Liver (tissue), 9 donors: ENCODE results near the gene LRP5. TPM values are rescaled to one million over a fixed set of nuclear protein-coding genes. Genes with fewer than 3 reads are reported as not detected.

Source experiments
- DNase-seq: peaks from one replicate; pipeline ENCODE4 v3.0.0-alpha.2; 2017; ENCODE audit warnings: low spot score
- H3K27ac ChIP-seq, 2 donors: one replicate each; pipeline ENCODE4 v1.7.0; 2013; ENCODE audit warnings: inconsistent platforms in 2 of 2, low read length in 2 of 2, control low read depth in 1 of 2, low read depth in 1 of 2, mild to moderate bottlenecking in 1 of 2
- H3K27me3 ChIP-seq, 4 donors: one replicate each; pipeline versions ENCODE4 v1.6.1 to v1.7.0; 2013; ENCODE audit warnings: low read length in 3 of 4, inconsistent platforms in 1 of 4, mild to moderate bottlenecking in 1 of 4, moderate library complexity in 1 of 4; ENCODE audit not compliant: control insufficient read depth in 4 of 4, insufficient read depth in 4 of 4
- H3K36me3 ChIP-seq, 4 donors: one replicate each; pipeline versions ENCODE4 v1.6.1 to v1.7.0; 2013; ENCODE audit warnings: low read length in 3 of 4, mild to moderate bottlenecking in 3 of 4, low read depth in 1 of 4, moderate library complexity in 1 of 4; ENCODE audit not compliant: control insufficient read depth in 4 of 4, insufficient read depth in 3 of 4
- H3K4me1 ChIP-seq, 4 donors: one replicate each; pipeline versions ENCODE4 v1.6.1 to v1.7.0; 2013; ENCODE audit warnings: low read length in 3 of 4, mild to moderate bottlenecking in 3 of 4, moderate library complexity in 1 of 4; ENCODE audit not compliant: control insufficient read depth in 4 of 4, insufficient read depth in 4 of 4
- H3K4me3 ChIP-seq, 3 donors: one replicate each; pipeline versions ENCODE4 v1.6.1 to v1.7.0; 2013; ENCODE audit warnings: low read length in 3 of 3, control low read depth in 1 of 3, low read depth in 1 of 3, mild to moderate bottlenecking in 1 of 3
- H3K9ac ChIP-seq, 2 donors: one replicate each; pipeline ENCODE4 v1.7.0; 2013; ENCODE audit warnings: low read length in 2 of 2, mild to moderate bottlenecking in 2 of 2, moderate library complexity in 2 of 2, control low read depth in 1 of 2, low read depth in 1 of 2
- H3K9me3 ChIP-seq, 4 donors: one replicate each; pipeline versions ENCODE4 v1.6.1 to v1.7.0; 2013; ENCODE audit warnings: low read length in 3 of 4; ENCODE audit not compliant: control insufficient read depth in 4 of 4
- EGR1 ChIP-seq, 2 donors: IDR thresholded peaks; 2 replicates each; pipeline ENCODE4 v1.6.1; 2016 to 2018; ENCODE audit warnings: antibody characterized with exemption in 2 of 2, low read depth in 2 of 2
- FOXA1 ChIP-seq: IDR thresholded peaks from 2 replicates; pipeline ENCODE4 v1.6.1; 2016; ENCODE audit warnings: antibody characterized with exemption
- FOXA2 ChIP-seq: IDR thresholded peaks from 2 replicates; pipeline ENCODE4 v1.6.1; 2016; ENCODE audit warnings: antibody characterized with exemption
- GABPA ChIP-seq, 2 donors: IDR thresholded peaks in 1 of 2; conservative IDR thresholded peaks in 1 of 2; 2 replicates each; pipeline ENCODE4 v1.6.1; 2016; ENCODE audit warnings: antibody characterized with exemption in 2 of 2, mild to moderate bottlenecking in 1 of 2, moderate library complexity in 1 of 2
- HNF4A ChIP-seq, 2 donors: conservative IDR thresholded peaks; 2 replicates each; pipeline ENCODE4 v1.6.1; 2016; ENCODE audit warnings: antibody characterized with exemption in 2 of 2, mild to moderate bottlenecking in 2 of 2
- HNF4G ChIP-seq: IDR thresholded peaks from 2 replicates; pipeline ENCODE4 v1.6.1; 2016; ENCODE audit warnings: antibody characterized with exemption
- JUND ChIP-seq, 2 donors: IDR thresholded peaks; 2 replicates each; pipeline ENCODE4 v1.6.1; 2016; ENCODE audit warnings: antibody characterized with exemption in 2 of 2
- NR2F2 ChIP-seq: IDR thresholded peaks from 2 replicates; pipeline ENCODE4 v1.6.1; 2016; ENCODE audit warnings: antibody characterized with exemption
- RAD21 ChIP-seq, 2 donors: IDR thresholded peaks; 2 replicates each; pipeline ENCODE4 v1.6.1; 2016; ENCODE audit warnings: antibody characterized with exemption in 2 of 2, mild to moderate bottlenecking in 2 of 2
- RXRA ChIP-seq, 2 donors: IDR thresholded peaks; 2 replicates each; pipeline ENCODE4 v1.6.1; 2017 to 2018; ENCODE audit warnings: antibody characterized with exemption in 2 of 2, mild to moderate bottlenecking in 1 of 2
- SP1 ChIP-seq: IDR thresholded peaks from 2 replicates; pipeline ENCODE4 v1.6.1; 2018; ENCODE audit warnings: antibody characterized with exemption, mild to moderate bottlenecking
- TAF1 ChIP-seq: conservative IDR thresholded peaks from 2 replicates; pipeline ENCODE4 v1.6.1; 2016; ENCODE audit warnings: antibody characterized with exemption, mild to moderate bottlenecking
- YY1 ChIP-seq: IDR thresholded peaks from 2 replicates; pipeline ENCODE4 v1.6.1; 2016; ENCODE audit warnings: antibody characterized with exemption, mild to moderate bottlenecking
- WGBS: extraction: QIAGEN DNeasy Blood & Tissue Kit; methylation state at CpG from one replicate; pipeline ENCODE4 v1.1.7; 2013; 5-methylcytosine and 5-hydroxymethylcytosine counted together
- polyA plus RNA-seq, 2 donors: library from polyadenylated mRNA; stranded (reverse) in 1 of 2; unstranded in 1 of 2; fragments of 200-250 nt in 1 of 2; fragments of >200 nt in 1 of 2; fragmentation: Nextera tagmentation in 1 of 2; extraction: Ambion mirVana in 1 of 2; gene quantifications; one replicate each; pipeline versions ENCODE4 v1.2.1 to v1.2.3, GENCODE V29; 2013 to 2015
- total RNA-seq, 2 donors: library from RNA; depleted of rRNA; stranded (reverse); fragments of >200 nt; gene quantifications; one replicate each; pipeline ENCODE4 v1.2.3, GENCODE V29; 2014
- TF ChIP-seq, protein P1 (sequence below): IDR thresholded peaks from 2 replicates; pipeline ENCODE4 v1.6.1; 2016; ENCODE audit warnings: antibody characterized with exemption
- TF ChIP-seq, protein P2 (sequence below): fragments of 150-350 bp; IDR thresholded peaks from 2 replicates; pipeline ENCODE4 v1.5.1; 2017; ENCODE audit warnings: improper control_type of control experiment, low read depth, low read length; ENCODE audit not compliant: missing input control
- TF ChIP-seq, protein P3 (sequence below): IDR thresholded peaks from 2 replicates; pipeline ENCODE4 v1.6.1; 2016; ENCODE audit warnings: antibody characterized with exemption
- TF ChIP-seq, protein P4 (sequence below): IDR thresholded peaks from 2 replicates; pipeline ENCODE4 v1.6.1; 2016; ENCODE audit warnings: antibody characterized with exemption, mild to moderate bottlenecking
- TF ChIP-seq, protein P5 (sequence below): IDR thresholded peaks from 2 replicates; pipeline ENCODE4 v1.6.1; 2016; ENCODE audit warnings: antibody characterized with exemption
- donor health status: healthy.
- donor health status: healthy.
- donor health status: healthy.
- donor health status: healthy.
- donor health status: healthy.

Gene LRP5
- total and polyA plus RNA-seq, 4 donors: 48.9 to 99.3 (median 71.3) TPM

DNA sequence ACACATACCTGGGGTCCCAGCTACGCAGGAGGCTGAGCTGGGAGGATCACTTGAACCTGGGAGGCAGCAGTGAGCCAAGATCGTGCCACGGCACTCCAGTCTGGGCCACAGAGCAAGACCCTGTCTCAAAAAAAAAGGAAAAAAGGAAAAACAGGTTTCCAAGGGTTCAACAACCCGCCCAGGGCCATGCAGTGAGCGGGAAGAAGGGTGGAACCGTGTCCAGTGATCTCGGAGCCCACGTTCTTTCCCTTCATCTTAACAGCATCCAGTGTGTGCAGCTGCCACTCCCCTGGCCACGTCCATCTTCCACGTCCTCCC, 14.9 kb upstream of the LRP5 start:
- Histone ChIP-seq H3K36me3 (no peaks in the 10 kb centered on the region), H3K27me3 (no peaks in the 10 kb centered on the region), H3K4me3 (peak overlapping the region in 2 of 3 donors; percentile 13 to 31), H3K9me3 (no peaks in the 10 kb centered on the region), H3K4me1 (peaks cover 14 to 37% (median 28%) of the 10 kb centered on the region in 4 donors), H3K9ac (no peak overlapping the region), H3K27ac (peak overlapping the region; percentile 90 to 99)
- DNase-seq: no peak
- TF ChIP-seq GABPA (IDR thresholded peaks at IDR 0.05 in 1 of 2, conservative IDR thresholded peaks at IDR 0.05 in 1 of 2): no peak
- no peak for TF ChIP-seq YY1
- TF ChIP-seq HNF4A (conservative IDR thresholded peaks at IDR 0.05): no peak
- TF ChIP-seq FOXA1: no peak
- TF ChIP-seq HNF4G: no peak
- TF ChIP-seq, protein P1, sequence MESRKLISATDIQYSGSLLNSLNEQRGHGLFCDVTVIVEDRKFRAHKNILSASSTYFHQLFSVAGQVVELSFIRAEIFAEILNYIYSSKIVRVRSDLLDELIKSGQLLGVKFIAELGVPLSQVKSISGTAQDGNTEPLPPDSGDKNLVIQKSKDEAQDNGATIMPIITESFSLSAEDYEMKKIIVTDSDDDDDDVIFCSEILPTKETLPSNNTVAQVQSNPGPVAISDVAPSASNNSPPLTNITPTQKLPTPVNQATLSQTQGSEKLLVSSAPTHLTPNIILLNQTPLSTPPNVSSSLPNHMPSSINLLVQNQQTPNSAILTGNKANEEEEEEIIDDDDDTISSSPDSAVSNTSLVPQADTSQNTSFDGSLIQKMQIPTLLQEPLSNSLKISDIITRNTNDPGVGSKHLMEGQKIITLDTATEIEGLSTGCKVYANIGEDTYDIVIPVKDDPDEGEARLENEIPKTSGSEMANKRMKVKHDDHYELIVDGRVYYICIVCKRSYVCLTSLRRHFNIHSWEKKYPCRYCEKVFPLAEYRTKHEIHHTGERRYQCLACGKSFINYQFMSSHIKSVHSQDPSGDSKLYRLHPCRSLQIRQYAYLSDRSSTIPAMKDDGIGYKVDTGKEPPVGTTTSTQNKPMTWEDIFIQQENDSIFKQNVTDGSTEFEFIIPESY: no peak
- TF ChIP-seq, protein P2, sequence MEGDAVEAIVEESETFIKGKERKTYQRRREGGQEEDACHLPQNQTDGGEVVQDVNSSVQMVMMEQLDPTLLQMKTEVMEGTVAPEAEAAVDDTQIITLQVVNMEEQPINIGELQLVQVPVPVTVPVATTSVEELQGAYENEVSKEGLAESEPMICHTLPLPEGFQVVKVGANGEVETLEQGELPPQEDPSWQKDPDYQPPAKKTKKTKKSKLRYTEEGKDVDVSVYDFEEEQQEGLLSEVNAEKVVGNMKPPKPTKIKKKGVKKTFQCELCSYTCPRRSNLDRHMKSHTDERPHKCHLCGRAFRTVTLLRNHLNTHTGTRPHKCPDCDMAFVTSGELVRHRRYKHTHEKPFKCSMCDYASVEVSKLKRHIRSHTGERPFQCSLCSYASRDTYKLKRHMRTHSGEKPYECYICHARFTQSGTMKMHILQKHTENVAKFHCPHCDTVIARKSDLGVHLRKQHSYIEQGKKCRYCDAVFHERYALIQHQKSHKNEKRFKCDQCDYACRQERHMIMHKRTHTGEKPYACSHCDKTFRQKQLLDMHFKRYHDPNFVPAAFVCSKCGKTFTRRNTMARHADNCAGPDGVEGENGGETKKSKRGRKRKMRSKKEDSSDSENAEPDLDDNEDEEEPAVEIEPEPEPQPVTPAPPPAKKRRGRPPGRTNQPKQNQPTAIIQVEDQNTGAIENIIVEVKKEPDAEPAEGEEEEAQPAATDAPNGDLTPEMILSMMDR: no peak
- TF ChIP-seq, protein P3, sequence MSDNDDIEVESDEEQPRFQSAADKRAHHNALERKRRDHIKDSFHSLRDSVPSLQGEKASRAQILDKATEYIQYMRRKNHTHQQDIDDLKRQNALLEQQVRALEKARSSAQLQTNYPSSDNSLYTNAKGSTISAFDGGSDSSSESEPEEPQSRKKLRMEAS: no peak
- no peak for TF ChIP-seq RAD21 (IDR thresholded peaks at IDR 0.05)
- TF ChIP-seq FOXA2: no peak
- TF ChIP-seq TAF1: no peak
- TF ChIP-seq RXRA (IDR thresholded peaks at IDR 0.05): no peak
- TF ChIP-seq NR2F2: no peak
- TF ChIP-seq JUND (IDR thresholded peaks at IDR 0.05): no peak
- 33% methylated on average over 10 of the region's 10 CpGs for WGBS

DNA sequence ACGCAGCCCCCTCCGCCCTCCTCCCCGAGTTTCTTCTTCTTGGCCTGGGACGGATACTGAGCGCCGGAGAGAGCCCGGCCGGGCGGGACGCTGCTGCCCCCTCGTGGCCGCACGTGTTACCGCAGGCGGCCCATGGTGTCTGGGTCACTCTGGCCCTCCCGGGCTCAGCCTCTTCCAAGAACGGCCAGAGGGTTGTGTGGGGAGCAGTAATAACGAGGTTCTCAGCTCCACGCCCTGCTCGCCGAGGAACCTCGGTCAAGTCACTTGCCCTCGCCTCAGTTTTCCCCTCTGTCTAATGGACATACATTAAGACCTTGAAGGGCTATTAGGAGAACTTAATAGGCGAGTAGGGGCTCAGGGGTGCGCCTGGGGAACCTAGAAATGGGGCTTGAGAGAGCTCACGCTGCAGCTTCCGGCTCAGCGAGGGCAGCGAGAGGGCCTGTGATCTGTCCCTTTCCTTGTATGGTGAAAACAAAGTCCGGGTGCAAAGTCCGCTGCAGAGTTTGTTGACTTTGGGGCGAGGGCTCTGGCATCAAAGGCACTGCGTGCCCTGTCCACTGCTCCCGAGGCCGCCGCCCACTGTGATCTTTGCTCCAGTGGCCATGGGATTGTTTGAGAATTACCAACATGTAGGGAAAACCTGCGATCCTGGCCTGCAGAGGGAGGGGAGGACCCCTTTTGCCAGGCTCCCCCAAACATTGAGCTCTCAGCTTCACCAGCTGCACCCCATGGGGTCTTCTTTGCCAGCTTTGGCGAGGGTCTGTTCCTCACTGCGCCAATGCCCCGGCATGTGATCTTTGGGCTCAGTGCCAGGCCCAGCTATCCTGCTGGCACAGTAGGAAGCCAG, 14.4 kb upstream of the LRP5 start:
- H3K27me3 ChIP-seq: no peaks in the 10 kb centered on the region
- H3K4me1 ChIP-seq: peaks cover 14 to 40% (median 30%) of the 10 kb centered on the region in 4 donors
- peak overlapping the region in 2 of 3 donors; percentile 31 to 50 for H3K4me3 ChIP-seq
- no peaks in the 10 kb centered on the region for H3K36me3 ChIP-seq
- peak; percentile 86 for DNase-seq
- peak overlapping the region; percentile 90 to 99 for H3K27ac ChIP-seq
- peak overlapping the region; percentile 27 to 82 for H3K9ac ChIP-seq
- no peaks in the 10 kb centered on the region for H3K9me3 ChIP-seq
- 12% methylated on average over 40 of the region's 40 CpGs for WGBS
- TF ChIP-seq RXRA (IDR thresholded peaks at IDR 0.05) (peak; percentile 99), FOXA2 (peak; percentile 90), FOXA1 (peak; percentile 92), GABPA (IDR thresholded peaks at IDR 0.05 in 1 of 2, conservative IDR thresholded peaks at IDR 0.05 in 1 of 2) (peak; percentile 20 to 80), JUND (IDR thresholded peaks at IDR 0.05) (peak; percentile 75 to 80), EGR1 (IDR thresholded peaks at IDR 0.05; ENCODE audit: low read depth in 2 of 2) (peak; percentile 79 to 85), NR2F2 (peak; percentile 92), RAD21 (IDR thresholded peaks at IDR 0.05) (peak; percentile 92 to 93), HNF4A (conservative IDR thresholded peaks at IDR 0.05) (peak; percentile 100), HNF4G (peak; percentile 100), SP1 (peak; percentile 100), YY1 (peak; percentile 89), TAF1 (no peak)
- TF ChIP-seq, protein P4, sequence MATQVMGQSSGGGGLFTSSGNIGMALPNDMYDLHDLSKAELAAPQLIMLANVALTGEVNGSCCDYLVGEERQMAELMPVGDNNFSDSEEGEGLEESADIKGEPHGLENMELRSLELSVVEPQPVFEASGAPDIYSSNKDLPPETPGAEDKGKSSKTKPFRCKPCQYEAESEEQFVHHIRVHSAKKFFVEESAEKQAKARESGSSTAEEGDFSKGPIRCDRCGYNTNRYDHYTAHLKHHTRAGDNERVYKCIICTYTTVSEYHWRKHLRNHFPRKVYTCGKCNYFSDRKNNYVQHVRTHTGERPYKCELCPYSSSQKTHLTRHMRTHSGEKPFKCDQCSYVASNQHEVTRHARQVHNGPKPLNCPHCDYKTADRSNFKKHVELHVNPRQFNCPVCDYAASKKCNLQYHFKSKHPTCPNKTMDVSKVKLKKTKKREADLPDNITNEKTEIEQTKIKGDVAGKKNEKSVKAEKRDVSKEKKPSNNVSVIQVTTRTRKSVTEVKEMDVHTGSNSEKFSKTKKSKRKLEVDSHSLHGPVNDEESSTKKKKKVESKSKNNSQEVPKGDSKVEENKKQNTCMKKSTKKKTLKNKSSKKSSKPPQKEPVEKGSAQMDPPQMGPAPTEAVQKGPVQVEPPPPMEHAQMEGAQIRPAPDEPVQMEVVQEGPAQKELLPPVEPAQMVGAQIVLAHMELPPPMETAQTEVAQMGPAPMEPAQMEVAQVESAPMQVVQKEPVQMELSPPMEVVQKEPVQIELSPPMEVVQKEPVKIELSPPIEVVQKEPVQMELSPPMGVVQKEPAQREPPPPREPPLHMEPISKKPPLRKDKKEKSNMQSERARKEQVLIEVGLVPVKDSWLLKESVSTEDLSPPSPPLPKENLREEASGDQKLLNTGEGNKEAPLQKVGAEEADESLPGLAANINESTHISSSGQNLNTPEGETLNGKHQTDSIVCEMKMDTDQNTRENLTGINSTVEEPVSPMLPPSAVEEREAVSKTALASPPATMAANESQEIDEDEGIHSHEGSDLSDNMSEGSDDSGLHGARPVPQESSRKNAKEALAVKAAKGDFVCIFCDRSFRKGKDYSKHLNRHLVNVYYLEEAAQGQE: peak; percentile 90
- TF ChIP-seq, protein P3: peak; percentile 97
- TF ChIP-seq, protein P2: peak; percentile 98
- TF ChIP-seq, protein P5, sequence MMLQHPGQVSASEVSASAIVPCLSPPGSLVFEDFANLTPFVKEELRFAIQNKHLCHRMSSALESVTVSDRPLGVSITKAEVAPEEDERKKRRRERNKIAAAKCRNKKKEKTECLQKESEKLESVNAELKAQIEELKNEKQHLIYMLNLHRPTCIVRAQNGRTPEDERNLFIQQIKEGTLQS: peak; percentile 84
